Right lobe of liver (tissue), 6 donors: ENCODE results near the gene DAPK1. TPM values are rescaled to one million over a fixed set of nuclear protein-coding genes. Genes with fewer than 3 reads are reported as not detected.
A peak's percentile ranks its signal among the peaks of the same experiment; 100 is the strongest.

Source experiments
- ATAC-seq, 4 donors: fragments of 200-7000 bp; cut with Tn5 transposase; one replicate each; pipeline ENCODE4 v1.9.1; 2020; ENCODE audit warnings: mild to moderate bottlenecking in 4 of 4, moderate library complexity in 4 of 4
- DNase-seq, 3 donors: peaks; one replicate each; pipeline ENCODE4 v3.0.0-alpha.2; 2020
- H3K27ac ChIP-seq, 3 donors: fragments of 200-600 bp; one replicate each; pipeline ENCODE4 v1.8.0; 2022
- H3K27me3 ChIP-seq, 2 donors: fragments of 200-600 bp; one replicate each; pipeline ENCODE4 v1.8.0; 2022
- H3K36me3 ChIP-seq, 4 donors: fragments of 200-600 bp; sonication (generic) in 1 of 4; one replicate each; pipeline versions ENCODE4 v1.5.1 to v1.8.0; 2017 to 2022; ENCODE audit warnings: control low read depth in 1 of 4
- H3K4me1 ChIP-seq, 4 donors: fragments of 200-600 bp; sonication (generic) in 1 of 4; one replicate each; pipeline versions ENCODE4 v1.5.1 to v1.8.0; 2017 to 2022; ENCODE audit warnings: control low read depth in 1 of 4
- H3K4me3 ChIP-seq, 3 donors: fragments of 200-600 bp; one replicate each; pipeline ENCODE4 v1.8.0; 2022
- H3K9me3 ChIP-seq, 4 donors: fragments of 200-600 bp; sonication (generic) in 1 of 4; one replicate each; pipeline versions ENCODE4 v1.5.1 to v1.8.0; 2017 to 2022; ENCODE audit warnings: control low read depth in 1 of 4
- CTCF ChIP-seq, 4 donors: fragments of 200-600 bp in 3 of 4; fragments of 450-650 bp in 1 of 4; IDR thresholded peaks; one replicate each; pipeline versions ENCODE4 v1.5.1 to v1.8.0; 2016 to 2022; ENCODE audit warnings: antibody characterized with exemption in 4 of 4, mild to moderate bottlenecking in 2 of 4
- POLR2A ChIP-seq: fragments of 450-650 bp; IDR thresholded peaks from one replicate; pipeline ENCODE4 v1.6.1; 2017; ENCODE audit warnings: antibody characterized with exemption, mild to moderate bottlenecking
- WGBS: methylation state at CpG from one replicate; pipeline ENCODE4 v1.1.6; 2018; ENCODE audit warnings: low coverage, low lambda C conversion rate; ENCODE audit not compliant: insufficient coverage; ENCODE audit errors: missing lambda C conversion rate; 5-methylcytosine and 5-hydroxymethylcytosine counted together
- intact Hi-C, 2 donors: fragments of 100-400 bp; cut with DNase I; formaldehyde crosslinking; loops; one replicate each; pipeline versions ENCODE4 v1.11.2 to v1.14.1; 2022
- total RNA-seq, 6 experiments: library from RNA; depleted of rRNA in 2 of 6; stranded (reverse); fragments of >200 nt in 2 of 6; fragmentation: NEBNext Ultra II Directional in 3 of 6; extraction: Animal tissue kit (Norgen Biotek cat#: 25700) in 3 of 6; gene quantifications; one replicate each; pipeline versions ENCODE4 v1.1.0 to v1.2.4, GENCODE V29; 2016 to 2023
- donor health status: DM: no; HTN: yes; CAD: no.
- donor health status: DM: no; HTN: no; CAD: no.
- donor health status: DM: no; HTN: no; CAD: no.
- donor health status: DM: no; HTN: yes; CAD: no.
- donor health status: DM: no; HTN: yes; CAD: no.

Gene DAPK1
- total RNA-seq, 6 experiments from 2014 or later, result 17.4 to 55.0 (median 33.9) TPM

GRCh38 chr9:87550253-87550954 is 52.7 kb downstream of the DAPK1 start:
- TF ChIP-seq CTCF (IDR thresholded peaks at IDR 0.05) (no peak), POLR2A (no peak)
- Histone ChIP-seq H3K27me3 (no peaks in the 10 kb centered on the region), H3K4me3 (no peak overlapping the region), H3K9me3 (no peaks in the 10 kb centered on the region), H3K36me3 (no peaks in the 10 kb centered on the region), H3K27ac (no peak overlapping the region), H3K4me1 (peaks cover 0 to 8% (median 0%) of the 10 kb centered on the region in 4 donors)
- 90% methylated on average over 5 of the region's 5 CpGs for WGBS
- DNase-seq (no peak), ATAC-seq (peak in 2 of 4 donors; percentile 11 to 31)
- intact Hi-C loops, result no loop called here

GRCh38 chr9:87551772-87552217 is 54.1 kb downstream of the DAPK1 start:
- Histone ChIP-seq H3K27me3 (no peaks in the 10 kb centered on the region), H3K27ac (no peak overlapping the region), H3K36me3 (no peaks in the 10 kb centered on the region), H3K9me3 (no peaks in the 10 kb centered on the region), H3K4me3 (no peak overlapping the region), H3K4me1 (peaks cover 0 to 8% (median 0%) of the 10 kb centered on the region in 4 donors)
- no CpG with 5 or more reads among the region's 10 CpGs for WGBS
- ATAC-seq (no peak), DNase-seq (no peak)
- no peak for TF ChIP-seq POLR2A
- no peak for TF ChIP-seq CTCF (IDR thresholded peaks at IDR 0.05)
- intact Hi-C loops, result no loop called here

- no peak for TF ChIP-seq POLR2A
- no peak for TF ChIP-seq CTCF (IDR thresholded peaks at IDR 0.05)
- peak; percentile 14 to 29 (median 26) for ATAC-seq
- DNase-seq, result no peak
- peaks cover 0 to 18% (median 0%) of the 10 kb centered on the region in 4 donors for H3K4me1 ChIP-seq
- WGBS, result 41% methylated on average over 5 of the region's 11 CpGs
- intact Hi-C loops, result no loop called here
- H3K27me3 ChIP-seq, result no peaks in the 10 kb centered on the region
- H3K9me3 ChIP-seq, result no peaks in the 10 kb centered on the region
- H3K36me3 ChIP-seq, result no peaks in the 10 kb centered on the region
- H3K27ac ChIP-seq, result peak overlapping the region in 2 of 3 donors; percentile 3 to 39
- H3K4me3 ChIP-seq, result no peak overlapping the region
Observed at GRCh38 chr9:87554171-87554910, 56.7 kb downstream of the DAPK1 start.

GRCh38 chr9:87554976-87555375 is 57.3 kb downstream of the DAPK1 start:
- H3K36me3 ChIP-seq, result no peaks in the 10 kb centered on the region
- H3K4me1 ChIP-seq, result peaks cover 0 to 15% (median 0%) of the 10 kb centered on the region in 4 donors
- no peak overlapping the region for H3K4me3 ChIP-seq
- no peaks in the 10 kb centered on the region for H3K9me3 ChIP-seq
- peak; percentile 43 to 61 (median 54) for ATAC-seq
- WGBS, result 68% methylated on average over 2 of the region's 2 CpGs
- DNase-seq, result no peak
- peak overlapping the region in 2 of 3 donors; percentile 13 to 39 for H3K27ac ChIP-seq
- intact Hi-C loops, result no loop called here
- TF ChIP-seq POLR2A (no peak), CTCF (IDR thresholded peaks at IDR 0.05) (no peak)
- H3K27me3 ChIP-seq, result no peaks in the 10 kb centered on the region
